Measurements from ENCODE around the gene CD63. TPM values are rescaled to one million over a fixed set of nuclear protein-coding genes. Genes with fewer than 3 reads are reported as not detected.

Gene CD63
- total RNA-seq, 1 experiment from 2014 or later = 869 TPM

DNA sequence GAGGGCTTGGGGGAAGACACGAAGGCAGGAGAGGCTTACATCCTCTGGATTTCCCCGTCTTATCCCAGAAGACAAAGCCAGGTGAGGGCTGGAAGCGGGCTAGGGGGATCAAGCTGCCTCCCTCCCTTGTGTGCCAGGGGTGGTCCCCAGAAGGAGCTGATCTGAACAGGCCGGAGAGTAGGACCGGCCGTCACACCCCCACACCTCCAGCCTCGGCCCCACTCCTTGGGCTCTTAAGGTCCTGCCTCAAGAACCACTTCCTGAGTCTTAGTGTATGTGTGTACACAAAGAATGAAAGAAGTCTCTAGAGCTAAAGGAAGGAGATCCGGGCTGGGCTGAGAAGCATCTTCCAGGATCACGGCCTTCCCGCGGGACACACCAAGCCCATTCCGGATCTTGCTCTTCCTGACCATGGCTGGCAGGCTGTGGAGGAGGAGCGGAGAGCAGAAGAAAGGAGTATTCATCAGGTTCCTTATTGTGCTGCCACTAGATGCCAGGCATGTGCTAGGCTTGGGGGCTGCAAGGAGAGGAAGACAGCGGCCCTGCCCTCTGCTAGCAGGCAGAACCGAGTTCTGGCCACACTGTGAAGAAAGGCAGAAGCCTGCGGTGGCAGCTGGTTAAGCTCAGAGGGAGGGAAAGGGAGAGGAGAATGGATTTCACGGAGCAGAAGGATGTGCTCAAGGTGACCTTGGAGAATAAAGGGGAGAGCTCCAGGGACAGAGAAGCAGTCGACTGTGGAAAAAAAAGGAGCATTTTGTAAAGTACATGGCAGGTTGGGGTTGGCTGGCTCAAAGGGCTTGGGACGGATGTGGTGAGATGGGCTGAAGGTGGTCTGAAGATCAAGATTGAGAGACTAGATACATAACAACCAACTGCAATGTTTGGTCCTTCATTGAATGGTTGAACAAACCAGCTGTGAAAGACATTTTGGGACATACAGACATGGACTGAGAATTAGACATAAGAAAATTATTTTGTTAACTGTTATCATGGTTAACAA lies 1.3 kb upstream of the CD63 start:
- Histone ChIP-seq H3K36me3 (ENCODE audit: low read depth, low read length) (peaks cover 12% of the 10 kb centered on the region), H3K27ac (ENCODE audit: low read length) (peak overlapping the region; percentile 98), H4K20me1 (ENCODE audit: low read length) (peaks cover 8% of the 10 kb centered on the region), H3K9me3 (ENCODE audit: low read length) (no peaks in the 10 kb centered on the region), H3K9ac (ENCODE audit: low read length) (peak overlapping the region; percentile 97), H3K4me2 (ENCODE audit: low read length) (peak overlapping the region; percentile 99), H3F3A (ENCODE audit: low read length, unreplicated experiment) (no peaks in the 10 kb centered on the region), H3K4me3 (ENCODE audit: low read length) (peak overlapping the region; percentile 88), H3K27me3 (ENCODE audit: low read length) (no peaks in the 10 kb centered on the region), H3K9me2 (replicated peaks; ENCODE audit: low read length) (no peaks in the 10 kb centered on the region), H3K4me1 (ENCODE audit: insufficient read depth, low read length) (peaks cover 24% of the 10 kb centered on the region), H2AFZ (ENCODE audit: low read length) (peak overlapping the region; percentile 84), H3K79me2 (ENCODE audit: low read length) (peaks cover 37% of the 10 kb centered on the region)
- TF ChIP-seq CTCF (conservative IDR thresholded peaks at IDR 0.05; ENCODE audit: low read depth, low read length) (no peak), EZH2phosphoT487 (IDR thresholded peaks at IDR 0.05; ENCODE audit: borderline replicate concordance, low read length) (no peak), EZH2 (IDR thresholded peaks at IDR 0.05; ENCODE audit: low read length, unreplicated experiment) (no peak)
- BruUV-seq (replicated peaks) = TSS peak; percentile 81
- intact Hi-C loops (cut with micrococcal nuclease) = loop anchor here (1.0 kb wide), 1 partner anchor 7 kb away; no protein-coding TSS in a partner anchor
- POLR2A ChIA-PET (ENCODE audit: unreplicated experiment) = interaction anchor here (0.6 to 2.0 kb wide), 7 partner anchors 8 to 196 kb away, joined by 3 to 18 read pairs (median 6); partner anchors contain the start of genes ORMDL2 and SARNP
- CTCF ChIA-PET = interaction anchor here (0.5 to 2.1 kb wide), 6 partner anchors 8 to 492 kb away, joined by 3 to 14 read pairs (median 6); partner anchors contain the start of gene RNF41
- peak; percentile 56 for DNase-seq
- peak; percentile 28 for ATAC-seq

GRCh38 chr12:55728186-55728938 lies 447 bp downstream of the CD63 start:
- intact Hi-C loops (cut with micrococcal nuclease) = no loop called here

More at GRCh38 chr12:55728186-55728938, 447 bp downstream of the CD63 start:
- H3K4me1 ChIP-seq (ENCODE audit: insufficient read depth, low read length) = peaks cover 31% of the 10 kb centered on the region
- DNase-seq = peak; percentile 50
- ATAC-seq = peak; percentile 4
- ChIA-PET POLR2A (ENCODE audit: unreplicated experiment) (interaction anchor here (0.6 to 2.0 kb wide), 4 partner anchors 10 to 269 kb away, joined by 3 to 7 read pairs (median 5); partner anchors contain the start of gene SUOX), CTCF (interaction anchor here (1.4 to 2.1 kb wide), 2 partner anchors 10 to 47 kb away, joined by 8 to 14 read pairs; a partner anchor contains a TSS)
- peak overlapping the region; percentile 99 for H3K4me2 ChIP-seq (ENCODE audit: low read length)
- H3K27ac ChIP-seq (ENCODE audit: low read length) = peak overlapping the region; percentile 98
- peaks cover 37% of the 10 kb centered on the region for H3K79me2 ChIP-seq (ENCODE audit: low read length)
- peak overlapping the region; percentile 97 for H3K9ac ChIP-seq (ENCODE audit: low read length)
- H4K20me1 ChIP-seq (ENCODE audit: low read length) = peaks cover 8% of the 10 kb centered on the region
- H3K9me2 ChIP-seq (replicated peaks; ENCODE audit: low read length) = no peaks in the 10 kb centered on the region
- no TSS peak for BruUV-seq (replicated peaks)
- H3K9me3 ChIP-seq (ENCODE audit: low read length) = no peaks in the 10 kb centered on the region
- peaks cover 27% of the 10 kb centered on the region for H3K36me3 ChIP-seq (ENCODE audit: low read depth, low read length)
- H3F3A ChIP-seq (ENCODE audit: low read length, unreplicated experiment) = no peaks in the 10 kb centered on the region
- H2AFZ ChIP-seq (ENCODE audit: low read length) = peak overlapping the region; percentile 84; the same call in 1 of the 2 replicates
- TF ChIP-seq EZH2 (IDR thresholded peaks at IDR 0.05; ENCODE audit: low read length, unreplicated experiment) (no peak), CTCF (conservative IDR thresholded peaks at IDR 0.05; ENCODE audit: low read depth, low read length) (no peak), EZH2phosphoT487 (IDR thresholded peaks at IDR 0.05; ENCODE audit: borderline replicate concordance, low read length) (no peak)
- H3K4me3 ChIP-seq (ENCODE audit: low read length) = peak overlapping the region; percentile 88
- no peaks in the 10 kb centered on the region for H3K27me3 ChIP-seq (ENCODE audit: low read length)

Measured in PC-3 (cell line).